NCI-H345 treated with DMSO at 0.1 percent for 48 hours (cell line): ENCODE results near the gene SYCN.
"Not testable (repeated sequence)": the region's sequence is repeated elsewhere in the genome, so short reads cannot be mapped to it uniquely, and the experiment has no call there.

Experiments
- DNase-seq: peaks from one replicate; lab custom pipeline; 2025; ENCODE audit not compliant: unreplicated experiment; lab: John Stamatoyannopoulos, UW

The SYCN gene, protein sequence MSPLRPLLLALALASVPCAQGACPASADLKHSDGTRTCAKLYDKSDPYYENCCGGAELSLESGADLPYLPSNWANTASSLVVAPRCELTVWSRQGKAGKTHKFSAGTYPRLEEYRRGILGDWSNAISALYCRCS

DNA sequence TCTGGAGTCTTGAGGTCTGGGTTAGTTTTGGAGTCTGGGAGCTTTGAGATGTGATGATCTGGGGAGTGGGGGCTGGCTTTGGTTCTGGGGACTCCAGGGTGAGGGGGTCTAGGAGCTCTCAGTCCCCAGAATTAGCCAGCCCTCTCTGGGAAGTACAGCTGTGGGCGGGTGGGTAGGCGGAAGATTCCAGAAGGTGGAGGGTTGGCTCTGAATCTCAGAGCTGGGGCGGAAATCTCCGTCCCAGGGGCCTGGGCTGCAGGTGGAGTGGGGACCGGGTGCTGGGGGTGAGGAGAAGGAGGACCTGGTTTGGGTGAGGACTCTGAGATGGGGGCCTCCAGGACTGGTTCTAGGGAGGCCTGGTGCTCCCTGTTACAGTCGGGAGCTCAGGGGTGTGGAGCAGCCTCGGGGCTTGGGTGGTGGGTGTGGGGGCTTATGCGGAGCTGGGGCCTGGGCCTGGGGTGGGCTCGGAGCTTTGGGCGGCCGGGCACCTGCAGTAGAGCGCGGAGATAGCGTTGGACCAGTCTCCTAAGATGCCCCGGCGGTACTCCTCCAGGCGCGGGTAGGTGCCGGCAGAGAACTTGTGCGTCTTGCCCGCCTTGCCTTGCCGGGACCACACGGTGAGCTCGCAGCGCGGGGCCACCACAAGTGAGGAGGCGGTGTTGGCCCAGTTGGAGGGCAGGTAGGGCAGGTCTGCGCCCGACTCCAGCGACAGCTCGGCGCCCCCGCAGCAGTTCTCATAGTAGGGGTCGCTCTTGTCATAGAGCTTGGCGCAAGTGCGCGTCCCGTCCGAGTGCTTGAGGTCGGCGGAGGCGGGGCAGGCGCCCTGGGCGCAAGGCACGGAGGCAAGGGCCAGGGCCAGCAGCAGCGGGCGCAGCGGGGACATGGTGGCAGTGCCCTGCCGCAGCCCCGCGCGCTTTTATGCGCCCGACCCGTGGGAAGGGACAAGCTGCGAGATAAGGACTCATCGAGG lies at the start of gene SYCN:
SYCN (minus strand) TSS at position 892 of the 970 bp plus-strand sequence; CDS start at position 883, 9 bp downstream.
- no peak for DNase-seq

GRCh38 chr19:39253374-39254149 lies 49.5 kb upstream of the SYCN start:
- no peak for DNase-seq

GRCh38 chr19:39252458-39252857 lies 48.4 kb upstream of the SYCN start:
- DNase-seq = no peak

- DNase-seq = no peak
Observed at GRCh38 chr19:39251846-39252245, 47.8 kb upstream of the SYCN start.

DNA sequence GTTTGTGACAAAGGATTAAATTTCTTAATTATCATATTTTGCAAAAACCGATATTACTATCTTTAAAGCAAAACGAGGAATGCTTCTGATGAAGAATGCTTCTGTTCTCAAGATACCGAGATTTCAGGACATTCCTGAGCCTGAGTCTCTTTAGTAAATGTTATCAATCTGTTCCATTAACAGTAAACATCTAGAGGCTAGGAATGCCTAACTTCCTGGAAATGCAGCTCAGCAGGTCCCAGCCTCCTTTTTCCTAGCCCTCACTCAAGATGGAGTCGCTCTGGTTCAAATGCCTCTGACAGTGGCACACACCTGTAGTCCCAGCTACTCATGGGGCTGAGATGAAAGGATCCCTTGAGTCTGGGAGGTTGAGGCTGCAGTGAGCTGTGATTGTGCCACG lies 47.0 kb upstream of the SYCN start:
- DNase-seq = no peak

- no peak for DNase-seq
Observed at GRCh38 chr19:39248806-39249205, 44.7 kb upstream of the SYCN start, which contains the start of gene IFNL4. Gene IFNL4, minus strand, starts transcription at chr19:39248856.

- no peak for DNase-seq
Observed at GRCh38 chr19:39247701-39248664, 43.9 kb upstream of the SYCN start.

- peak; percentile 56 for DNase-seq
Observed at GRCh38 chr19:39246951-39247669, 43.0 kb upstream of the SYCN start.

- not testable (repeated sequence) for DNase-seq
Observed at GRCh38 chr19:39245166-39245565, 41.1 kb upstream of the SYCN start.

GRCh38 chr19:39244410-39245100 lies 40.5 kb upstream of the SYCN start, which contains the start of gene IFNL3:
Gene IFNL3, minus strand, starts transcription at chr19:39245006. Its CDS starts 39 bp downstream, at chr19:39244967.
- not testable (repeated sequence) for DNase-seq

DNA sequence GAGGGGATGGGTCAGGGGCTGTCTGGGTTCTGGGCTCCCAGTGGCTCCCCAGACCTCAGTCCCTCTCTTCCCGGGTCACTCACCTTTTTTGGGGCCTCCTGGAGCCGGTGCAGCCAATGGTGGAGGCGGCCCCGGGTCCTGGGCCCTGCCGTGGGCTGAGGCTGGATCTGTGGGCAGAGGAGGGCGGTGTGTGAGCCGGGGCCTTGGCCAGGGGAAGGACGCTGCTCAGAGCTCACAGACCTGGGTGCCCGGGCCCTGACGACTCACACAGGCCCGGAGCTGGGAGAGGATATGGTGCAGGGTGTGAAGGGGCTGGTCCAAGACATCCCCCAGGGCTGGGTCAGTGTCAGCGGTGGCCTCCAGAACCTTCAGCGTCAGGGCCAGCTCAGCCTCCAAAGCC lies 39.7 kb upstream of the SYCN start:
- not testable (repeated sequence) for DNase-seq

- no peak for DNase-seq
Observed at GRCh38 chr19:39240421-39240820, 36.4 kb upstream of the SYCN start.

- DNase-seq = no peak
Observed at GRCh38 chr19:39238944-39239343, 34.9 kb upstream of the SYCN start.

DNA sequence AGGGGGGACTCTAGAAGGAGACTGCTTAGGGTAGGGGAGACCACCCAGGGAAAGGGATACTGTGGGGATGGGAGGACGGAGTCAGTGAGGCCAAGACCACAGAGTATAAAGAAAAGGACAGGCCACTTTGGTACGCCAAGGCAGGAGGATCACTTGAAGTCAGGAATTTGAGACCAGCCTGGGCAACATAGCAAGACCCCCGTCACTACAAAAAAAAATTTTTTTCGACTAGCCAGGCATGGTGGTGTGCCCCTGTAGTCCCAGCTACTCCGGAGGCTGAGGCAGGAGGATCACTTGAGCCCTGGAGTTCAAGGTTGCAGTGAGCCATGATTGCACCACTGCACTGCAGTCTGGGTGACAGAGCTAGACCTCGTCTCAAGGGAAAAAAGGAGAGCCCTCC lies 34.1 kb upstream of the SYCN start:
- no peak for DNase-seq

DNA sequence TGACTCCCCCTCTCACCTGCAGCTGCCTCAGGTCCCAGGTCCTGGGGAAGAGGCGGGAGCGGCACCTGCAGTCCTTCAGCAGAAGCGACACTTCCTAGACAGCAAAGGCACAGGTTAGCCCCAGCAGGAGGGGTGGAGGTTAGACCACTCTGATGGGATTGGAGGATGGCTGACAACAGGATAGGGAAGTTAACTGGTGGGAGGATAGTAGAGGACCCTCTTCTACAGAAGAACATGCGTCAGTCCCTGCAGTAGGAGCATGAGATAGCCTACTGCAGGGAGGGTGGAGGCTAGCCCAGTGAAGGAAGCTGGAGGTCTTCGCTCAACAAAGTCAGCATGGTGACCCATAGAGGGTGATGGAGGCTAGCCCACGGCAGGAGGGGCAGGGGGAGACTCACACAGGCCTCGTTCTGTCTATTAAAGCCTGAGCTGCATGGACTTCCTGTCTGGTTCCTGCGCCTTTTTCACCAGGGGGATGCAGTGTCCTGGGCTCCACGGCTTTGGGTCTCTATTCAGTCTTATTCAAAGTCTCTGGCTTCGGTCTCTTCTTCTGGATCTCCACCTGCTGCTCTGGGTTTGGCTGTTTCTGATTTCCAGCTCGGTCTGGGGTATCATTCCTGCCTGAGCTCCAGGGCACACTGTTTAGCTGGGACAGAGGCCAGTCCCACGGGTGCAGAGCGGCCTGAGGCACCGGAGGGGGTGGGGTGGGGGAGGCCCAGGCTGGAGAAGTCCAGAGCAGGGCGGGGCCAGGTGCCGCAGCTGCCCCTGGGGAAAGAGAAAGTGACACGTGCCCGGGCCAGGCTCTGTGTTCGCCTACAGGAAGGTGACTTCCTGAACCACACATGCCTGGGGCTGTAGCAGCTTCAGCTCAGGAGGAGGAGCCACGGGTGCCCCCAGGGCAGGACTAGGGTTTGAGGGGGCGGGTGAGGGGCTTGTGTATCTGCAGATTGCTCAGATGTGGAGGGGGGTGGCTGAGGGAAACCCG lies 33.4 kb upstream of the SYCN start:
- peak; percentile 6 for DNase-seq

DNA sequence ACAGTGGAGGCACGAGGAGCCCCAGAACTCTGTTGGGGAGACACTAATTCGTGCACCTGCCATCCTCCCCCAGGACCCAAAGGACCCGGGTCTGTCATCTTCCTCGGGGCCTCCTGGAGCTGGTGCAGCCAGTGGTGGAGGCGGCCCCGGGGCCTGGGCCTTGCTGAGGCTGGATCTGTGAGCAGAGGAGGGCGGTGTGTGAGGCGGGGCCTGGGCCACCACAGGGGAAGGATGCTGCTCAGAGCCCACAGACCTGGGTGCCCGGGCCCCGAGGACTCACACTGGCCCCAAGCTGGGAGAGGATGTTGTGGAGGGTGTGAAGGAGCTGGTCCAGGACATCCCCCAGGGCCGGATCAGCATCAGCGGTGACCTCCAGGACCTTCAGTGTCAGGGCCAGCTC lies 32.5 kb upstream of the SYCN start:
- DNase-seq = no peak

DNA sequence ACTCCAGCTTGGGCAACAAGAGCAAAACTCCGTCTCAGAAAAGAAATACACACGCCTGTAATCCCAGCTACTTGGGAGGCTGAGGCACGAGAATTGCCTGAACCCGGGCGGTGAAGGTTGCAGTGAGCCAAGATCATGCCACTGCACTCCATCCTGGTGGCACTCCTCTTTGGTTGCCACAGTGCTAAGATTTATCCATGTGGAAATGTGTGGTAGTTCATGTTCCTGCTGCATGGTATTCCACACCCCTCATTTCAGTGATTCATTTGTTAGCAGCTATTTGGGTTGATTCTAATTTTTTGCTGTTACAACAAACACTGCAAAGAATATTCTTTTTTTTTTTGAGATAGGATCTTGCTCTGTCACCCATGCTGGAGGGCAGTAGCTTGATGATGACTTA lies 28.6 kb upstream of the SYCN start:
- no peak for DNase-seq
